HG02678 (cell line): ENCODE measurements around the gene RIMKLB.
"Not testable (repeated sequence)": the region's sequence is repeated elsewhere in the genome, so short reads cannot be mapped to it uniquely, and the experiment has no call there.

Experiments used
- ATAC-seq: cut with Tn5 transposase; IDR thresholded peaks from one replicate; pipeline ENCODE4 v1.9.1; 2021; ENCODE audit warnings: mild to moderate bottlenecking, moderate library complexity; ENCODE audit not compliant: unreplicated experiment

RIMKLB gene

GRCh38 chr12:8816448-8817050, 118.8 kb downstream of the RIMKLB start:
- no peak for ATAC-seq

DNA sequence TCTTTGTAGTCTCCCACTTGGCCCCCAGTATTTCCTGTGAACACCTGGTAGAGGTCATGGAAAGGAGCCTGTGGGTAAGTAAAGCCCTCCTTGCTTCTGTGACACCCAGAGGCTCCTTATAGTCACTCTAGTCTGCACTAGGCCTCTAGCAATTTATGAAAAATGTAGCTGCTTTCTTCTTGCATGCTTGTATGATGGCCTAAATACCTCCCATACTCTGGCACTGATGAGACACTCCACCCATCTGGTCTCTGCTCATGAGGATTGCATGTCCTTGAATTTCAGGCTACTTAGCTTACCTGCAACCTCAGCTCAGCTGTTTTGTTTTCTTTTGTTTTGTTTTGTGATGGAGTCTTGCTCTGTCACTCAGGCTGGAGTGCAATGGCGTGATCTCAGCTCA, 120.1 kb downstream of the RIMKLB start:
- no peak for ATAC-seq

DNA sequence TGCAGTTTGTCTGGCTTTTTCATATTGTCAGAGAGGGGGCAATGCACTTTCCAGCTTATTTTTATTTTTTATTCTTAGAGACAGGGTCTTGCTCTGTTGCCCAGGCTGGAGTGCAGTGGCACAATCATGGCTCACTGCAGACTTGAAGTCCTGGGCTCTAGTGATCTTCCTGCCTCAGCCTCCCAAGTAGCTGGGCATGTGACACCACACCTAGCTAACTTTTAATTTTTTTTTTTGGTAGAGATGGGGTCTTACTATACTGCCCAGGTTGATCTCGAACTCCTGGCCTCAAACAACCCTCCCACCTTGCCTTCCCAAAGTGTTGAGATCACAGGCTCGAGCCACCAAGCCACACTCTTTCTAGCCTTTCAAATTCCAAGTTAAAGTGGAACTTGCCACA, 120.7 kb downstream of the RIMKLB start:
- no peak for ATAC-seq

DNA sequence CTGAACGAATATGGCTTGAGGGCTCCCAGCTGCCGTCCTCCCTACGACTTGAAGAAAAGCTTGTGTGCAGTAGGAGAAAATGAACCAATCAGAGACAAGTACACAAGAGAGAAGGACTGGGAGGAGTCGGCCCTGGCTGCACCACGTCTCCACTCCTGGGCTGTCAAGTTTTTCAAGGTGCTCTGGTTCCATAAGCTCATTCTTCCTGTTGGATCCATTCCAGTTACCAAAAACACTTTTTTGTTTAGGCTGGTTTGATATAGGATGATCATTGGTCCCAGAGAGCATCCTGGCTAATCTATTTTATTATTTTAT, 121.8 kb downstream of the RIMKLB start:
- no peak for ATAC-seq

GRCh38 chr12:8820676-8821407, 123.1 kb downstream of the RIMKLB start:
- not testable (repeated sequence) for ATAC-seq

- ATAC-seq: no peak
These were observed 123.8 kb downstream of the RIMKLB start for GRCh38 chr12:8821591-8821990.

DNA sequence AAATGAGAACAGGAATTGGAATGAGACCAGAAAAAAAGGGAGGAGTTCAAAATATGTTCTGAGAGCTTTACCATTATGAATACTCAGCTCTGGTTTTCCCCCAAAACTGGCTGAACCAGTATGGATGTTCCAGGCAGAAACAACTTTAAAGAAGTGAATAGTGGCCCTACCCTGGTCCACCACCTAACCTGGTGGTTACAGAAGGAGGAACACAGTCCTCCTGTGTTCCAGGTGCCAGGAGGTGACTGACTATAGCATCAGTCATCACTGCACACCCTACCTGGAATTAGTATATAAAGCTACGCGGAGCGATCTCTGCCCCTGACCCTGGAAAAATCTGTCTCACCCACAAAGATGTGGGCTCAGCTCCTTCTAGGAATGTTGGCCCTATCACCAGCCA, 124.5 kb downstream of the RIMKLB start, which contains the start of gene A2ML1:
A2ML1 (plus strand) TSS at position 324 of the 400 bp plus-strand sequence; CDS start at position 355, 31 bp downstream.
- no peak for ATAC-seq

GRCh38 chr12:8823565-8824300, 125.9 kb downstream of the RIMKLB start:
- no peak for ATAC-seq

DNA sequence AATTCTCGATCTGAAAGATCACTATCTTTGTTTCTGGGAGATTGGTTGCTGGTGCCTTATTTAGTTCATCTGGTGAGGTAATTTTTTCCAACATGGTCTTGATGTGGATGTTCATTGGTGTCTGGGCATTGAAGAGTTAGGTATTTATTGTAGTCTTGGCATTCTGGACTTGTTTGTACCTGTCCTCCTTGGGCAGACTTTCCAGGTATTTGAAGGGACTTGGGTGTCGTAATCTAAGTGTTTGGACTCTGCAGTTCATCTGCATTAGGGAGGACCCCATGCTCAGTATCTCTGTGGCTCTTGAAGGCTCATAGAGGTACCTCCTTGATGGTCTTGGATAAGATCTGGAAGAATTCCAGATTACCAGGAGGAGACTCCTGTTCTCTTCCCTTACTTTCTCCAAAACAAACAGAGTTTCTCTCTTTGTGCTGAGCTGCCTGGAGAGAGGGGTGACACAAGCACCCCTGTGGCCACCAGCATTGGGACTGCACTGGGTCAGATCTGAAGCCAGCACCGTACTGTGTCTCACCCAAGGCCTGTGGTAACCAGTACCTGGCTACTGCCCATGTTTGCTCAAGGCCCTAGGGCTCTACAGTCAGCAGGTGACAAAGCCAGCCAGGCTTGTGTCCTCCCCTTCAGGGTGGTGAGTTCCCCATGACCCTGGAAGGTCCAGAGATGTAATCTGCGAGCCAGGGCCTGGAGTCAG, 129.9 kb downstream of the RIMKLB start:
- ATAC-seq: no peak

DNA sequence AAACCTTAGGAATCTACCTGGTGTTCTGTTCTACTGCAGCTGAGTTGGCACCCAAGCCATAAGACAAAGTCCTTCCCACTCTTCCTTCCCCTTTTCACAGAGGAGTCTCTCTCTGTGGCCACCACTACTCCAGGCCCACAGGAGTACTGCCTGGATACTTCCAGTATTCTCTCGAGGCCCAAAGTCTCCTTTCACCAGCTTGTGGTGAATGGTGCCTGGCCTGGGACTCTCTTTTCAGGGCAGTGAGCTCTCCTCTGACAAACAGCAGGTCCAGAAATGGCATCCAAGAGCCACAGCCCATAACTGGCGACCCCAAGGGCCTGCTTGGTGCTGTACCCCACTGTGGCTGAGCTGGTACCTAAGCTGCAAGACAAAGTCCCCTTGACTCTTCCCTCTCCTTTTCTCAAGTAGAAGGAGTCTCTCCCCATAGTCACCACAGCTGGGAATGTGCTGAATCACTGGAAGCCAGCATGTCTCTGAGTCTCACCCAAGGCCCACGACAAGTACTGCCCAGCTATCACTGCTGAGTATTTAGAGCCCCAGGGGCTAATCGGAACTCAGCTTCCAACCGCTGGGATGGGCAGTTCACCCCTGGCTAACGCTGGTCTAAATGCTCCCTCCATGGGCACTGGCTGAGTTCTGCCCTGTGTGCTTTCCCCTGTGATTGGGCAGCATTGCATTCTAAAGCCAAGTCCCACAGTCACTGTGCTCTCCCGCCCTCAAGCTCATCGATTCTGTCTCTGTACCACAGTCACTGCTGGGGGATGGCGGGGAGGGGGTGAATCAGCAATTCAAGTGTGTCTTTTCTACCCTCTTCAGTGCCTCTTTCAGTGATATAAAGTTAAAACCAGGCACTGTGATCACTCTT, 130.7 kb downstream of the RIMKLB start:
- ATAC-seq: no peak

DNA sequence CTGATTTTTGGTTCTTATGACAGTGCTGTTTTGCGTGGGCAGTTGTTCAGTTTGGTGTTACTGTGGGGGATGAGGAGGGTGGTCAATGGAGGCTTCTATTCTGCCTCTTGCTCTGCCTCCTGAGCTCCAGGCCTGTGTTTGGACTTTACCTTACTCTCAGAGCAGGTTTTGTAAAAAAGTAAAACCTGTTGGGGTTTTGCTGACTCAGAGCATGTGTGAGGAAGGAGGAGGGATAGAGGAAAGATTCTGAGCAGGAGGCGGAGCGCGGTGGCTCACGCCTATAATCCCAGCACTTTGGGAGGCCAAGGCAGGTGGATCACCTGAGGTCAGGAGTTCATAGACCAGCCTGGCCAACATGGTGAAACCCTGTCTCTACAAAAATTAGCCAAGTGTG, 131.3 kb downstream of the RIMKLB start:
- no peak for ATAC-seq

GRCh38 chr12:8829621-8830020, 131.8 kb downstream of the RIMKLB start:
- no peak for ATAC-seq

DNA sequence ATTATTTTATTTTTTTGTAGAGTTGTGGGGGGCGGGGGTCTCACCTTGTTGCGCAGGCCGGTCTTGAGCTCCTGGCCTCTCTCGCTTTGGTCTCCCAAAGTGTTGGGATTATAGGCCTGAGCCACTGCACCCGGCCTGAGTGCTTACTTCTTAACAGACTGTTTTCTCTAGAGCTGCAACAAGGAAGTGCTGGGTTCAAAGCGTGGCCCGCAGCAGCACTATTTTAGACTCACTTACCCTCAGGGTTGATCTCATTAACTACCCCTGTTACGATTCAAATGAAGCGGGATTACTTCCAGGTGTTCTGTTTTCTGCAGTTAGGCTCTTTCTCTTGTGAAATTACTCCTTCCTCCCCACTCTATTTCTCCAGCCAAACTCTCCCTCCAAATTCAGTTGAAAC, 133.3 kb downstream of the RIMKLB start:
- no peak for ATAC-seq

DNA sequence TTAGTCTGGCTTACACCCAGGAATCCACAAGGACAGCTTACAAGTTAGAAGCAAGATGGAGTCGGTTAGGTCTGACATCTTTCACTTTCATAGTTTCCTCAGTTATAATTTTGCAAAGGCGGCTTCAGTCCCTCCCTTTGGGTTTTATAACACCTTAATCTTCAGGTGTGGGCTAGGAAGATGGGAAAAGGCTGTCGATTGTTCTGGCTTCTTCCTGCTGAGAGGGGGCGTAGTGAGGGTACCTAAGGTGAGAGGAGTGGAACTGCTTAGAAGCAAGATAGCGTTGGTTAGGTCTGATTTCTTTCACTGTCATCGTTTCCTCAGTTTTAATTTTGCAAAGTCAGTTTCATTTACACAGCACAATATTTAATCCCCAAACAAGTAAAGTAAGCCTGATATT, 134.7 kb downstream of the RIMKLB start:
- ATAC-seq: no peak
